ENCODE measurements around the gene SNX9.
"Not testable (repeated sequence)": the region's sequence is repeated elsewhere in the genome, so short reads cannot be mapped to it uniquely, and the experiment has no call there.

Gene SNX9

DNA sequence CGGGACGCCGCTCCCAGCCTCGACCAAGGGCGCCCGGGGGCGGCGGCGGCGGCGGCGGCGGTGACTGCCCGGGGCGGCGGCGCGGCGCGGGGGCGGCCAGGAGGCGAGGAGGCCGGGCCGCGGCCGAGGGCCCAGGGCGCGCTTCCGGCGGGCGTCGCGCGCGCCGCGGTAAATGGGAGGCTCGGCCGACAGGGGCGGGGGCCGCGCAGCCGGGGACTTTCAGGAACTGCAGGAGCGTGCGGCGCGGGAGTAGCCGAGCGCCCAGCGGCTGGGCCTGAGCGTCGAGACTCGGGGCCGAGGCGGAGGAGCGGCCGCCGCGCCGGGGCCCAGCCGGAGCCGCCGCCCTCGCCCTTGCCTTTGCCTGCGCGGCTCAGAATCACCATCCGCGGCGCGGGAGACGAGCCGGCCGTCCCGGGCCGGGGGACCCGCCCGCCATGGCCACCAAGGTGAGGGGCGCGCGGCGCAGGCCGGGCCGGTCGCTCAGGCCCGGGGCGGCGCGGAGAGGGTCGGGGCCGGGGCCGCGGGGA, at the start of gene SNX9:
SNX9 (plus strand) TSS at position 246 of the 527 bp plus-strand sequence; CDS start at position 435, 189 bp downstream.
- DNase-seq (ENCODE audit: low spot score), result peak; percentile 48

DNA sequence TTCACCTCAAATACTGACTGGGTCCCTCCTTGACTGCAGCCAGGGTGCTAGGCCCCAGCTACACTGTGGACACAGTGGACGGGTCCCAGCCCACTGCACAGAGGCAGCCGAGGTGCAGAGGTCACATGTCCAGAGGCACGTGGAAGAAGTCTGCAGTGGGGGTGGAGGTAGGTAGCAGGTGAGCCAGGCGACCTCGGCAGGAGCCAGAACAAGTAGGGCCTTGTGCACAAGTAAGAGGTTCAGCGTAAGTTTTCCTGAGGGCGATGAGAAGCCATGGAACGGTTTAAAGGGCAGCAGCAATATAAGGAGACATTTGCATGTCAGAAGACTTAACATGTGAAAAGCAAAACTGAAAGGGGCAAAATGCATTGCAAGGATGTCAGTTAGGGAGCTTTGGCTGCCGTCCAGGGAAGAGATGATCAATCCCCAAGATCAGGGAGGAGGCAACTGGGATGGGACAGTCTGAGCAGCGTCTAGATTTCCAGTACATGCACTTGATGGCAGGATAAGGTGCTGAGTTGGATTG, 49.7 kb upstream of the SNX9 start:
- no peak for DNase-seq (ENCODE audit: low spot score)

DNA sequence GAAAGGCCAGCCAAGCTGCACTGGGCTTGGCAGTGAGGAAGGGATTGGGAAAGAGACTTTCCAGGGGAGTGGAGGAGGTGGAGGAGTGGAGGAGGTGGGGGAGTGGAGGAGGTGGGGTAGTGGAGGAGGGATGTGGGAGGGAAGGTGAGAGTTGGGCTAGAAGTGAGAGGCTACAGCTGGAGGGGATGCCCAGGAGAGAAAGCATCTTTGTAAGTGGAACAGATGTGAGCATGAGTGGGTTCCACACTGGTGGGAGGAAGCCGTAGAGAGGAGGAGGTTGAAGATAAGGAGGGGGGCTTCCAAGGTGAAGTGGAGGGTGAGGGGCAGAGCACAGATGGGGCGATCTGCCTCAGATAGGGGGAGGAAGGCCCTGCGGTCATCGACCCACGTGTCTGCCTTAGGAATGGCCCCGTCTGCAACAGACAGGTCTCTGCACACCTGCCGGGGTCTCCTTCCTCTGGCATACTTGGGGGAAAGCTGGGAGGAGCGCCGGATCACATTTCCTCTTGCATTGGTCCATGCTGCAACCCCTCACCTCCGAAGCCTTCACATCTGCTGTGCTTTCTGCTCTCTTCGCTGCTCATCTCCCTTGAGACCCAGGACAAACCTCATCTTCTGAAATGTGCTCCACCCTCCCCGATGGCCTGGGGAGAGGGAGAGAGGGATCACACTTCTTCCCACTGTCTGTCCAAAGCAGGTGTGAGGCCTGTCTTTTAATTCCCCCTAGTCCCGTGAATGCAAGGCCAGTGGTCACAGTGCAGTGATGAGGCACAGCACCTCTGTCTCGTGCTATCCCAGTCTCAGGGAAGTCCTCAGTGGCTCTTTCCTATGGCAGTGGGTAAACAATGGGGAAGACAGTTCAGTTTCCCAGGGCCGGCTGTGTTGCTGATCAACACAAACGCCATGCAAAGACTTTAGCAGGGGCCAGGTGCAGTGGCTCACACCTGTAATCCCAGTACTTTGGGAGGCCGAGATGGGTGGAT, 48.6 kb upstream of the SNX9 start:
- no peak for DNase-seq (ENCODE audit: low spot score)

DNA sequence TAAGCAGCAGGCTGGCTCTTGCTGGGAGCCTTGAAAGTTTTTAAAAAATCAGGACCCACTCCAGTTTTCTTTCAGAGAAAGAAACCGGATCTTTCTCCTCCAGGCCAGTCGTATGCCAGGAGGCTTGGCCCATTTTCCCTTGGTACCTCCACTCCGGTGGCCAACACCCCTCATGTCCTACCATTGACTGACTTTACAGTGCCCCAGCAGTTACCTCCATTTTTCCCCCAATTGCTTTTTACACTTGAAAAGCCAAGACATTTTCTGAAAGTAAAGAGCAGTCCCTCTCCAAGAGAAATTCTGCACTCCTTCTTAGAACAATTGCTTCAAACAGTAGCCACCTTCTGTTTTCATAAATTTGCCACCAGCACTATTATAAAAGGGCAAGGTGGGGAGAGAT, 47.7 kb upstream of the SNX9 start:
- DNase-seq (ENCODE audit: low spot score), result no peak

DNA sequence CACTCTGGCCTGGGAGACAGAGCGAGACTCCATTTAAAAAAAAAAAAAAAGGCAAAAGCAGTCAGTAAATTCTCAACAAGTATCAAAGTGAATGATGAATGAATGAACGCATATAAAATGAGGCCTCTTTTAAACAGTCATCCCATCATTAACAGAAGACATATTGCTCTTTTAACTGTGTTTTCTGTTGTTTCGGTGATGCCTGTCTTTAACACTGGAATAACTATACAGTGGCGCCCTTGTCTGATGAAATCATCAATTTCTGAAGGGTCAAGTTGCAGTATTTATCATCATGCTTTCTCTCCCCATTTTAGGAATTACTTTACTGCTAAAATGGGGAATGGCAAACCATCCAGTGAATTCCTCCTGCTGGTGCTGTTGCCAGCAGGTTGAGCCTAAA, 45.7 kb upstream of the SNX9 start:
- DNase-seq (ENCODE audit: low spot score), result no peak

DNA sequence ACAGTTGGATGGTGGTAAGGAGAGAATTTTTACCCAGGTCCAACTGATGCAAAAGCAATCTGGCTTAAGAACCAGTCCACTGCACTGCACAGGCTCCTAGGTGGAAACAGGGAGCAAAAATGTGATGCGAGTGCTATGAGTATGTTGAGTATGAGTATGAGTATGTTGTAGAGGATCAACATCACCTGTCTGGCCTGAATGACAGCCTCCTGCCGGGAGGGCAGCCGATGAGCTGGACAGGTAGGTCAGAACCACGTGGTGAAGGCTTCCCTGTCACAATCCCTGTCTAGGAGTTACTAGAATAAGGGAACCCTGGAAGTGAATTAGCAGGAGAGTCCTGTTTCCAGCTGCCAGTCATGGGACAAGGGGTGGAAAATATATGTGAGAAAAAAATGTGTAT, 44.3 kb upstream of the SNX9 start:
- no peak for DNase-seq (ENCODE audit: low spot score)

DNA sequence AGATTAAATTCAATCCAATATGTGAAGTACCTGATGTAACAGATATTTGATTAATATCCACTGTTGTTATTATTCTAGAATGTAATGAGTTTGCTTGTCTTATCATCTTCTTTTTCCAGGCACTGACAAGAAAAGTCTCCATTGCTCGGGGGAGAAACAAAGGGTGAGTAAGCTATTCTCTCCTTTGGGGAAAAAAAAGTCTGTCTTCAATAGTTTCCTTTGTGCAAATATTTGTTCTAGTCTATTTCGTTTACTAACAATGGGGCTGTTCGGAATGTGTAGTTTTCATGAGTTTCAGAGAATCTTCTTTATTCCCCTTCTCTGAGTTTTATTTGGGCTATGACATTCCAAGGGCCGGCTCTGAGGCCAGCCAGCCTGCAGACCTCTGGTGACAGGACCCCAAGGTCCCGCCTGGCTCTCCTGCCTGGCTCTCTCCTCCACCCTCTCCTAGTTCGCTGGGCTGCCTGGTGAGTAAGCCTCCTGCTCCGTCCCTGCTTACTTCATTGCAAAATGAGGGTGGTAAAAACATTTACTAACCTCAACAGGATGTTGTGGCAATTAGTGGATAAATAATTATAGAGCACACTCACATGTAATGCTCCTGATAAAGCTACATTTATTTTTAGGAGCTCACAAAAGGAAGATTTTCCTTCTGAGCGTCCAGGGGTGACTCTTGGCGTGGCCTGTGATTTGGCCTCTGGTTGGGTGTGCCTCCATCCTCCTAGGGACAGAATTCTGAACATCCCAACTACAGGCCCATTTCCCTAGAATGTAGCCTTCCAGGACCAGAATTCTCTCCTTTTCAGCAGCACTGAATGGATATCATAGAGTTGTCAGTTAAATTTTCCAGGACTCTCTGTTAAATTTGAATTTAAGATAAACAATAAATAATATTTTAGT, 43.1 kb upstream of the SNX9 start:
- no peak for DNase-seq (ENCODE audit: low spot score)

DNA sequence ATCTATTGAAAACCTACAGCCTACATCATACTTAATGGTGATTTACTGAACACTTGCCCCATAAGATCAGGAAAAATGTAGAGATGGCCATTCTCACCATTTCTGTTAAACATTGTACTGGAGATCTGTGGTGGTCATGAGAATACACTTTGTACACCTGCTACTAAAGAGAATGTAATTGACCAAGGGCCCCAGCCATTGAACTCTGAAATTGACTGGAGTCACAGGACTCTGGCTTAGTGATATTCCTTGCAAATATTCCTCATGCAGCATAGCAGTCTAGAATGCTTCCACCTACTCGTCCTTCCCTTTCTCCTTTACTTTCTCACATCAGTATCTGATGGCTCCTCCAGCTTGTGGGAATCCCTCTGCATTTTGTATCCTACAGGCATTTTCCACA, 37.4 kb upstream of the SNX9 start:
- no peak for DNase-seq (ENCODE audit: low spot score)

DNA sequence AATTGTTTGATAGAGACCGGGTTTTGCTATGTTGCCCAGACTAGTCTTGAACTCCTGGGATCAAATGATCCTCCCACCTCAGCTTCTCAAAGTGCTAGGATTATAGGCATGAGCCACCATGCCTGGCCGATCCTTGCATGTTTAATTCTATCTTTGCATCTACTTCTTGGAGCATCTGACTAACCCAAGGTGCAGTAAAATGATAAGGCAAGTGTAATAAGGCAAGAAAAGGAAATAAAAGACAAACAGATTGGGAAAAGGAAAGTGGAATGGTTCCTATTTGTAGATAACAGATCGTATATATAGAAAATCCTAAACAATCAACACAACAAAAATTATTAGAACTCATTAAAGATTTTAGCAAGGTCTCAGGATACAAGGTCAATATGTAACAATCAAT, 36.8 kb upstream of the SNX9 start:
- no peak for DNase-seq (ENCODE audit: low spot score)

DNA sequence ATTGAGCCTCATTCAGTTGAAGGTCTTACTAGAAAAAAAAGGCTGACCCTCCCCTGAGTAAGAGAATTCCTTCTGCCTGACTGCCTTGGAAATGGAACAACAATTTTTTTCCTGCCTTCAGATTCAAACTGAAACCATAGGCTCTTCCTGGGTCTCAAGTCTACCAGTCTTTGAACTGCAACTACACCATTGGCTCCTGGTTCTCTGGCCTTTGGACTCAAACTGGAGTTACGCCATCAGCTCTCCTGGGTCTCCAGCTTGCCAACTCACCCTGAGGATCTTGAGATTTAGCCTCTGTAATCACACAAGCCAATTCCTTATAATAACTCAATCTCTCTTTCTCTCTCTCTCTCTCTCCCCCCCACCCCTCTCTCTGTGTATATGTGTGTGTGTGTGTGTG, 36.0 kb upstream of the SNX9 start:
- DNase-seq (ENCODE audit: low spot score), result no peak

DNA sequence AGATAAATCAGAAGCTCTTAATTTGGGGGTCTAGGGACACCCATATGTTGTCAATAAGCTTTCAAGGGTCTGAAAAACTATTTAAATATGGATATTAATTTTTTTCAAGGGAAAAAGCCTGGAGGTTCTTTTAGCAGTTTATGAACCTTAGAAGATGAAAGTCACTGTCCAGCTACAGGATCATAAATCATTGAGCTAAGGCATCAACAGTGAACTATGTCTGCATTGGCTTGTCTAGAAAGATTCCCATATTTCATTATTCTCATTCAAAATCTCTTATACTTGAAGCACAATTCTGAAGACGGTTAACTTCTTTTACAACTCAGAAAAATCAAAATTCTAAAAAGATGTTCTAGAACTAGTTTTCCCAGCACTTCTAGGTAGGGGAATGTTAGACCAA, 34.9 kb upstream of the SNX9 start:
- DNase-seq (ENCODE audit: low spot score), result no peak

DNA sequence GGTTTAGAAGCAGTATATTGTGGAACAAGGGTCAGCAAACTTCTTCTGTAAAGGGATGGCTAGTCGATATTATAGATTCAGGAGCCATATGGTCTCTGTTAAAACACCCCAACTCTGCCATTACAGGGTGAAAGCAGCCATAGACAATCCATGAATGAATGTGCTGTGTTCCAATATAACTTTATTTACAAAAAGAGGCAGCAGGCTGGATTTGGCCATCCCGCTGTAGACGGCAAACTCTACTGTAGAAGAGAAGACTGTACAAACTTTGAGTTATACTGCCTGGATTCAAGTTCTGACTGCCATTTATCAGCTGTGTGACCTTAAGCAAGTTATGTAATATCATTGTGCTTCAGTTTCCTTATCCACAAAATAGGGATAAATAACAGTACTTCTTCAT, 33.7 kb upstream of the SNX9 start:
- DNase-seq (ENCODE audit: low spot score), result no peak

DNA sequence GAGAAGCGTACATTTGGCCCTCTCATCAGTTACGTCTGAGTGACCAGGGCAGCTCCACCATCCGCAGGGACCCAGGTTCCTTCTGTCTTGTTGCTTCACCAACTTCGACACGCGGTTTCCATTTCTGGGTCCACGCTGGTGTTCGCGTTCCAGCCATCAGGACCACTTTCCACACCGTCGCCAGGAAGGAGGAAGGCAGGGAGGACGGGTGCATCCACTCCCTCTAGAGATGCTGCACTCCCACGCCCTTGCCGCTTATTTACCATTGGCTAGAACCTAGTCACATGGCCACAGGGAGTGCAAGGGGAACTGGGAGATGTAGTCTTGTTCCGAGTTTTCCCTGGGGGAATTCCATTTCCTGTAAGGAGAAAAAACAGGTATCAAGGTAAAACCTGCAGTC, 33.2 kb upstream of the SNX9 start:
- no peak for DNase-seq (ENCODE audit: low spot score)

DNA sequence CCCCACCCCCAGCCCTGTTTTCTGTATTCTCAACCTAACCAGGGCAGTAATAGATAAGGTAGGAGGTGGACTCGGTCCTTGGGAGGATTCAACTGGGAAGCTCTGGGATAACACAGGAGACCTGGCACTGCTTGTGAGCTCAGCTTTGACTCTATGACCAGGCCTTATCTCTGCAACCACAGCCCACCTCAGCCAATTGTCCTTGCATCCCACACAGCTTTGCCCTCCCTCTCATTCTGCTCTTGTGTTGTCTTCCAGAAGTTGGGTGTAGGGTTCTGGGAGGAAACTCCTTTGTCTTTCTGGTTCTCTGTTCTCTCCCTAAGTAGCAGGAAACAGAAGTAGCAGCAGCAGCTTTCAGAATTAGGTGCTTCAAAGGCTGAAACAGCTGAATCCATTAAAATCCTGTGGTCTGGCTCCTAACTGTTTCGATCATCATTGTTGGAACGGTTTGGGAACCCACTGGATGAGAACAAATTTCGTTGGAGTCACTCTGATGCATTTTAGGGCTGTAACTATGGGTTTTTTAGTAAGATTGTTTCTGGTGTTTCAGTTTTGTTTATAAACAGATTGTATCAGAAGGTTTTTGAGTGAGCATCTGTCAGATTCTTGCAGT, 32.4 kb upstream of the SNX9 start:
- no peak for DNase-seq (ENCODE audit: low spot score)

DNA sequence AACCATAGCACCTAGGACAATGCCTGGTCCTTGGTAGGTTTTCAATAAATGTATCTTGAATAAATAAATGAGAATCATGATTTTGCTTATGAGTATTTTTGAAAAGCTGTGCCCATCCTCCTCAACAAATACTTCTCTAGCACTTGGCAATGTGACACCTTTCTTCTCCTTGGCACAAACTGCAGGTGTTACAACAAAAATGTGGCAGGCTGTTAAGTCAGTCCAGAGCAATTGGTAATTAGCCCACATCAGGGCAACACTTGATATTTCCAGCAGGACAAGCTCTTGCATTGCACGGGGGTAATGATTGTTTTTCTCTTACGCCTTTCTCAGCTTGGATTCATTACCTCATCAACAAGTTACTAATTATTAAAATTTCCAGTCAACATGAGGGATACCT, 31.6 kb upstream of the SNX9 start:
- DNase-seq (ENCODE audit: low spot score), result no peak

DNA sequence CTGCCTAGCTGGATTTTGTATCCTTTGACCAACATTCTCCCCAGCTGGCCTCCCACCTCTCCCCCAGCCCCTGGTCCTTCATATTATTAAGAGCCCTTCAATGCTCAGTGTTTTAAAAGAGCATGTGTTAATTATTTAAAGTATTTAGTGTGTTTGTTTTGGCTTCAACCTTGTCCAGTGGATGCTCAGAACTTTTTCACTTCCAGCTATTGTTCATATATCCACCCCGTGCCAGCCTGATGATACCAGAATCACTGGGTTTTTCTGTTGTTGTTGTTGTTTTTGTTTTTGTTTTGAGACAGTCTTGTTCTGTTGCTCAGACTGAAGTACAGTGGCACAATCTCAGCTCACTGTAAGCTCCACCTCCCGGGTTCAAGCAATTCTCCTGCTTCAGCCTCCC, 30.4 kb upstream of the SNX9 start:
- DNase-seq (ENCODE audit: low spot score), result no peak

DNA sequence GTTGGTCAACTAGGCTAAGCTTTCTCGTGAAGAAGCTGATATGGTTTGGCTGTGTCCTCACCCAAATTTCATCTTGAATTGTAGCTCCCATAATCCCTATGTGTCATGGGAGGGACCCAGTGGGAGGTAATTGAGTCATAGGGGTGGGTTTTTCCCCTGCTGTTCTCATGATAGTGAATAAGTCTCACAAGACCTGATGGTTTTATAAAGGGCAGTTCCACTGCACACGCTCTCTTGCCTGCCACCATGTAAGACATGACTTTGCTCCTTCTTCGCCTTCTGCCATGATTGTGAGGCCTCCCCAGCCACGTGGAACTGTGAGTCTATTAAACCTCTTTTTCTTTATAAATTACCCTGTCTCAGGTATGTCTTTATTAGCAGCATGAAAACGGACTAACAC, 29.0 kb upstream of the SNX9 start:
- DNase-seq (ENCODE audit: low spot score), result not testable (repeated sequence)

DNA sequence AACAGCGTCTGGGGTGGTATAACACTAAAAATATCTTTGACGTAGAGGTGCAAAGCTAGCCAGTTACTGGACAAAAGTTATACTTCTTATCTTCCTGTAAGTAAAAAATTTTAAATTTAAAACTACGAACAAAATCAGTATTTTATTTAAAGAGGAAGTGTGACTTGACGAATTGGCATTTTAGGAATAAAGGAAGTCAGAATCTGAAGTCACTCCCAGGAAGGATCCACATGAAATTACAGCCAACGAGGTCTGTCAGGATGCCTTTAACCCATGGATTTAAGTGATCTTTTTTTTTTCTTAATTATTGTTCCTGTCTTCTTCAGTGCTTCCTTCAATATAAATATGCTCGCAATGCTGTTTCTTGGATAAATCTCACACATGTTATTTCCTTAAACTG, 27.2 kb upstream of the SNX9 start:
- no peak for DNase-seq (ENCODE audit: low spot score)

DNA sequence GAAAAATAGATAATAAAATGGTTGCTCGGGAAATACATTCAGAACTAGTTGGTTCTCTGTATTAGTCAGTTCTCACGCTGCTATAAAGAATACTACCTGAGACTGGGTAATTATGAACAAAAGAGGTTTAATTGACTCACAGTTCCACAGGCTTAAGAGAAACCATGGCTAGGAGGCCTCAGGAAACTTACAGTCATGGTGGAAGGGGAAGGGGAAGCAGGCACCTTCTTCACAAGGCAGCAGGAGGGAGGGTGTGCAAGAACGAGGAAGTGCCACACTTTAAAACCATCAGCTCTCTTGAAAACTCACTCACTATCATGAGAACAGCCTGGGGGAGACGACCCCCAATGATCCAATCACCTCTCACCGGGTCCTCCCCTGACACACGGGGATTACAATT, 24.2 kb upstream of the SNX9 start:
- DNase-seq (ENCODE audit: low spot score), result no peak

DNA sequence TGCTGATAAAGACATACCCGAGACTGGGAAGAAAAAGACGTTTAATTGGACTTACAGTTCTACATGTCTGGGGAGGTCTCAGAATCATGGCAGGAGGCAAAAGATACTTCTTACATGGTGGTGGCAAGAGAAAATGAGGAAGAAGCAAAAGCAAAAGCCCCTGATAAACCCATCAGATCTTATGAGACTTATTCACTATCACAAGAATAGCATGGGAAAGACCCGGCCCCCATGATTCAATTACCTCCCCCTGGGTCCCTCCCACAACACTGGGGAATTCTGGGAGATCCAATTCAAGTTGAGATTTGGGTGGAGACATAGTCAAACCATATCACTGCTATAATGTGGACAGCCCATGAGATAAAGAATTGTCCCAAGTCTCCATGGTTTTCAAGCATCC, 23.5 kb upstream of the SNX9 start:
- not testable (repeated sequence) for DNase-seq (ENCODE audit: low spot score)

DNA sequence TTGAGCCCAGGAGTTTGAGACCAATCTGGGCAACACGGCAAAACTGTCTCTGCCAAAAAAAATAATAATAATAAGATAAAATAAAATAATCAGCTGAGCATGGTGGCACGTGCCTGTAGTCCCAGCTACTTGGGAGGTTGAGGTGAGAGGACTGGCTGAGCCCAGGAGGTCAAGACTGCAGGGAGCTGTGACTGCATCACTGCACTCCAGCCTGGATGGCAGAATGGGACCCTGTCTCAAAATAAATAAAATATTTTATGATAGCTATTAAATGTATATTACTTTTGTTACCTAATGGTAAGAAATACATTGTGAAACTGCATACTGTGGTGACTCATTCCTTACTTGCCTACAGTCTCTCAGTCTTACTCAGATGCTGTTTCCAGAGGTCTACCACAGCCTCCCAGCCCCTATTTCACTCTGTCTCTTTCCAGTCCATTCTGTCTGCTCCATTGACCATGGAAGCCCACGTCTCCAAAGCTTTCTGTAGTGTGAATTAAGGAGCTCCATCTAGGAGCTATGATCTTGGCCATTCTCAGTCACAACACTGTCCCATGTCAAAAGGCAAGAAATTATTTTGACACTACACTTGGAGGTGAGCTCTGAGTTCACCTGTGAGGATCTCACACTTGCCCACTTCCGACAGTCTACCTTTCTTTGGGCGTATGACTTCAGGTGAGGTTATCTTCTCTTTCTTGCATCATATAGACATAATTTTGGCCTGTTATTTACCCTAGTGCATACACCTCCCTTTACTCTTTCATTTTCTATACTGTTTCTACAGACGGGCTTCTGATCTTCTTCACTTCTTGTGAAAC, 22.4 kb upstream of the SNX9 start:
- DNase-seq (ENCODE audit: low spot score), result no peak

Measured in CD4-positive, alpha-beta T cell treated with Interleukin-2 at 100 ng/mL for 4 hours (primary cell).